Activated CD4-positive, CD25-positive, alpha-beta regulatory T cell (primary cell): ENCODE measurements around the gene SPACA1.

Source experiments
- DNase-seq, 4 experiments: peaks; one replicate each; lab custom pipeline; 2025; lab: John Stamatoyannopoulos, UW

Gene SPACA1

DNA sequence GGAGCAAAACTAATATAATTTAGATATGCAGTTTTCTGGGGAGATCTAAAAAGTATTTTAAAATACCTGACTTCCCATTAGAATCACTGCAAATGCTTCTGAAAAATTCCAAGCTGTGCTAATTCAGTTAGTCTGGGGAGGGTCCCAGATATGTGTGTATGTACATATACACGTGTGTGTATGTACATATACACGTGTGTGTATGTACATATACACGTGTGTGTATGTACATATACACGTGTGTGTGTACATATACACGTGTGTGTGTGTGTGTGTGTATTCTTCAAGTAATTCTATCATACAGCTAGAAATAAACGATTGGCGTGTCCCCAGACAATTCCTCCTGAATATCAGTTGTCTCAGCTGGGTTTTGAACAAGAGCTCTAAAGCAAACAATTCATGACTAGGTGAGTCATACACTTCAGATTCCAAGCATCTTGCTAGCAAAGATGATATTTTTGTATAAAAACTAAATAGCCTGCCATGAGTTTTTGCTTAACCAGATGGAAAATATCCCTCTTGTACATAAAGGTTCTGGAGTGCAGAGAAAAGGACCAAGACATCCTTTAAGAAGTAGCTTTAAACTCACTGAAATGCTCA is 58.2 kb downstream of the SPACA1 start:
- no peak for DNase-seq

- DNase-seq, result no peak
These were observed 59.6 kb downstream of the SPACA1 start for GRCh38 chr6:88107241-88107640.

DNA sequence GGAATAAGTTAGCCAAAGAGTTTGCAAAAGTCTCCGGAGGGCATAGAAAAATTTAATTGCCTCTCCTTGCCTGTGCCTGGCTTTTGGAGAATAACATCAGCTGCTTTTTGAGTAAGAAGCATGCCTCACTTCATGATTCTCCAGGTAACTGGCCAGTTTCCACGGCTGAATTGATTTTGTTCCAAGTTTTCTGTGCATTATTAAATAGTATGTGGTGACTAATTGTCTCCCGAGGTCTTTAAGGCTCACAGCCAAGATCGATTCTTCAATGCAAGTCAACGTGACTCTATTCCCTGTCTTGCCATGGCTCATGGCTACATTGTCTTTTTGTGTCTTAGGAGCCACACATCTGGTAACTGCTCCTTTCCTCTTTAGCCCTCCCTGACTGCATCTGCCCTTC is 64.3 kb downstream of the SPACA1 start:
- DNase-seq, result no peak

- no peak for DNase-seq
These were observed 67.2 kb downstream of the SPACA1 start for GRCh38 chr6:88114838-88115237.

- no peak for DNase-seq
These were observed 67.7 kb downstream of the SPACA1 start for GRCh38 chr6:88115307-88115706.

GRCh38 chr6:88116276-88116675 is 68.6 kb downstream of the SPACA1 start:
- DNase-seq, result no peak
